HG02642 (cell line): ENCODE results near the gene CCM2.

Source experiments
- ATAC-seq: cut with Tn5 transposase; IDR thresholded peaks from one replicate; pipeline ENCODE4 v1.9.1; 2021; ENCODE audit warnings: mild to moderate bottlenecking; ENCODE audit not compliant: unreplicated experiment, poor library complexity

The CCM2 gene

DNA sequence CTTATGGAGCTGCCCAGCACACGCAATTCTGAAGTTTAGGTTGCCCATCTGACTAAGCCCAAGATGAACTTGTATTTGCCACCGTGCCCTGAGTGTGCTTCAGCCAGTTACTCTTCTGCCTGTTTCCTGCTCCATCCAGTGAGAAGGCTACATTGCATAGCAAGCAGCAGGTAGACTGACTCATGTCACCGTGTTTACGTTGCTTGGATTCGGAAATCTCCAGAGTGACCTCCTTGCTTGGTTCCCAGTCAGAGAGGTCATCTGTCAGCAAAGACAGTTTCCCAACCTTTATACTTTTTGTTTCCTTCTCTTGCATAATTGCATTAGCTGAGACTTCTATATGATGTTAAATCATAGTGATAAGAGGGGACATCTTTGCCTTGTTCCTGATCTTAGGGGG, 57.9 kb downstream of the CCM2 start:
- no peak for ATAC-seq

DNA sequence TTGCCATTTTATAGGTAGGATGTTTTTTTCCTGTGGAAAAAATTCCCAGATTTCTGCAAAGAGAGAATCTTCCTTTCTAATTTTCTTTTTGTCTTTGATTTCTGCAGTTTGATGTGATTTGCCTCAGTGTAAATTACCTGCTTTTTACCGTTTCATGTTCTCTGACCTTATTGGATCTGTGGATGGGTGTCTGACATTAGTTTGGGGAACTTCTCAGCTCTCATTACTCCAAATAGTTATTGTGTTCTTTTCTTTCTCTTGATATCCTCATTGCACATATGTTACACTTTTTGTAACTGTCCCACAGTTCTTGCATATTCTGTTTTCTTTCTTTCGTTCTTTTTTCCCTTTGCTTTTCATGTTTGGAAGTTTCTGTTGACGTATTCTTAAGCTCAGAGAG, 60.3 kb downstream of the CCM2 start:
- no peak for ATAC-seq

DNA sequence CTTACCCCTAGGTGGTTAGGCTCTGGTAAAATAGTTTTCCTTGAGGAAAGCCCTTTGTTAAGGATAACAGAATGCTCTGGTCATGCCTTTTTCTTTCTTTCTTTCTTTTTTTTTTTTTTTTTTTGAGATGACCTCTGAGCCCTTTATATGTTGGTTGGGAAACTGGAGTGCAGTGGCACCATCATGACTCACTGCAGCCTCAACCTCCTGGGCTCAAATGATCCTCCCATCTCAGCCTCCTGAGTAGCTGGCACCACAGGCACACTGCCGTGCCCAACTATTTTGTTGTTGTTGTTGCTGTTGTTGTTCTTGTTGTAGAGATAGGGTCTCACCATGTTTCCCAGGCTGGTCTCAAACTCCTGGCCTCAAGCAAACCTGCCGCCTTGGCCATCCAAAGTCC, 61.4 kb downstream of the CCM2 start:
- no peak for ATAC-seq

DNA sequence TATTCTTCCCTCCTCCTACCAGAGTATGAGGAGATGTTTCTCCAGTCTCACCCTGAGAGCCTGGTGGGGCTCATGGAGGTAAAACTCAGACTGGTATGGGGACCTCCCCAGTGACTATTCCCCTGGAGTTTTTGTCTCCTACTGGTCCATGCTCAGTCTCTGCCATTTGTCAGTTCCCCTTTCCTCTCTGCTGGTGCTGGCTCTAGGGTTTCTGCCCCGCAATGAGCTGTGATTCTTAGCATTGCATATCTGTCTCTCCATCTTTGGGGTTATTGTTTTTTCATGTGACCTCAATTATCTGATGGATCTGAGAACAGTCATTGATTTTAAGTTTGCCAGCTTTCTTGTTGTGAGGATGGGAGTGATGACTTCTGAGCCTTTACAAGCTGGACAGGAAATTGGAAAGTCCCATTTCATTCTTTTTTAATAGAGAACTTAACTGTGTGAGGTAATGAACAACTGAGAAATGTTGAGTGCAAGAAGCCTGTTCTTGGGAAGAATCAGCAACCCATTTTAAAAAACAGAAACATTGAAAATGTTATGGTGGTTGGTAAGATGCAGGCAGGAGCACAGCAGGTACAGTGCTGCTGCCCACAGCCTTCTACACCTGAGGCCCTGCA, 61.9 kb downstream of the CCM2 start:
- ATAC-seq = no peak

DNA sequence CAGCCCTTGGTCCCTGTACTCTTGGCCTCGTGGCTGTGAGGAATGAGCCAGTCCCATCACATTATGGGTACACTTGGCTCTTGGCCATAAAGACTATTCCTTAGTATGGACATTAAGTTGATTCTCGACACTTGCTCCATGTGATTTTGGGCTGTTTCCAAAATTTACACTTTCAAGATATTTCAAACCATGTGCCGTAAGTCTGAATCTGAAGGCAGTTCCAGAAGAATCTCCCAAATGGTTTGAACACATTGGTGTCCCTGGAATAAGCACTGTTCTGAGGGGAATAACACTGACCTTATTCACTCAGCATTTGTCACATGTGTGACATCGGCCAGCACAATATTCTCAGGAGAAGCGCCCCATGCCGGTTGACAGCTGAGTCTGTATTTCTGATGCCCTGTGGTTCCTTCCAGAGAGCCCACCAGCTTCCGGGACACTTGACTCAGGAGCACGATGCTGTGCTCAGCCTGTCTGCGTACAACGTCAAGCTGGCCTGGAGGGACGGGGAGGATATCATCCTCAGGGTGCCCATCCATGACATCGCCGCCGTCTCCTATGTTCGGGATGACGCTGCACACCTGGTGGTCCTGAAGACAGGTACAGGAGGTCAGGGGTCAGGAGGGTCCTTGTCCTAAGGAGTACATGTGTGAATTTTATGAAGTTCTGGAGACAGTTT, 64.2 kb downstream of the CCM2 start:
- ATAC-seq = no peak

DNA sequence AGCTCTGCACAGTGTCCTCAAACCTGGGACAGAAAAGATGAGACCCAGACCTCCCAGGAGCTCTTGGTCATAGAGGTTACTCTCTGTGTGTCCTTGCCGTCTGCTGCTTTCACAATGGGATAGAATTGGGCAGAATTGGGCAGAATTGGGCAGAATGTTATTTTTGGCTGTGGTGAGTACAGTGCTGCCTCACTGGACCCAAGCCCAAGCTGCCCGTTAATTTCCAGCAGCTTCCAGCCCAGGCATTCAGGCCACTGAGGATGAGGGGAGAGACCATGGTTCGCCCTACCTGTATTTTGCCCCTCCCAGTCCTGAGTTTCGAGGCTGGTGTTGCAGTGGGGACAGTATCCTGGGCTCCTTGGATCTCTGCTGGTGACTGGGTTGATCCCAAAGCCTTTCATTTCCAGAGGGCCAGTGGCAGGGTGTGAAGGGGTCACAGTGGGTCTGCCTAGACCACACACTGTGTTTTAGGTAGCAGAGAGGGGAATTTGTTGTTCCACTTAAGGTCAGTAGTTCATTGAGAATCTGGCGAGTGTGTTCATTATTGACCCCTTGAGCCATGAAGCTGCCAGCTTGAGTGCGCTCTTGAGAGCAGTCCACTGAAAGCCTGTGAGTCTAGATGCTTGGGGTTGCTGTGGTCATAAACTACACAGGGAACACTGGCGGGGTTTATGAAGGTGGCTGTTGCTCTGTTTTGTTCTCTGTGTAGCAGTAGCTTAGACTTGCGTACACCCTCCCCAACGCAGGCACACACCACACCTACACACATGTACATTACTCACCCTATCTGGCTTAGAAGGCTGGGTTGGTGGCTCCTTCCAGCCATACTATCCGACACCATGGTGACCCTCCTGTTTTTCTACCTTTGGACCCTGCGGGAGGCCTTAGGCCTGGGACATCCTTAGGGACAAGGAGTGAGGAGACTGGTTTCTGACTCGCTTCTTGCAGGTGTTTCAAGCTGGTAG, 65.3 kb downstream of the CCM2 start:
- no peak for ATAC-seq

DNA sequence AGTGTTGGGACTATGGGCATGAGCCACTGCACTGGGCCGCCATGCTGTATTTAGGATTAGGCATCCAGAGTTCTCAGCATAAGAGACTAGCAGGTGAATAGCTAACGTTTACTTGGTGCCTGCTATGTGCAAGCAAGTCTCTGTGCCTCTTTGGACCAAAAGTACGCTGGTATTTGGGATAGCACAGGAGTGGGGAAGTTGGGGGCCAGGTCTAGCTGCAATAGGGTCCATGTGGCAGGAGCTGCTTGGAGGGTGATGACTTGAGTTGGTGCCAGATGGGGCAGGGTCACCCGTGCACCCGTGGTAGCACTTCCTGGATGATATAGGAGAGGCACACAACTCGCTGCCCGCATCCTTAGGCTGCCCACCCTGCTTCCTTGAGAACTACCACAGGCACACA, 66.4 kb downstream of the CCM2 start:
- no peak for ATAC-seq

DNA sequence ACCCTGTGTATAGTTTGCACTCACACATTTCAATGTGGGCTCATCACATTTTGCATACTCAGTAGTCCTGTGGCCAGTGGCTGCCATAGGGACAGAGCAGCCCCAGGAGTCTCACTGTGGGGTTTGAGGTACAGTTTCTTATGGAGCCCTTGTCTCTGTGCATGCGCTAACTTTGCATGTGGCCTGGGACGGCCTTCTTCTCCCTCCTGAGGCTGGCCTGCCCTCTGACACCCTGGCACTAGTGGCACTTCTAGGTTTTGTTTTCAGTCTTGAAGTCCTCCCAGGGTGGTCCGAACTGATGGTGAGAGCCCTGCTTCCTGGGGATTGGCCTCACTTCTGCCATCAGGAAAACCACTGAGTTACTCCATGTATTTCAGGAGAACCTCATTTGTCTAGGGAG, 67.6 kb downstream of the CCM2 start:
- ATAC-seq = no peak

DNA sequence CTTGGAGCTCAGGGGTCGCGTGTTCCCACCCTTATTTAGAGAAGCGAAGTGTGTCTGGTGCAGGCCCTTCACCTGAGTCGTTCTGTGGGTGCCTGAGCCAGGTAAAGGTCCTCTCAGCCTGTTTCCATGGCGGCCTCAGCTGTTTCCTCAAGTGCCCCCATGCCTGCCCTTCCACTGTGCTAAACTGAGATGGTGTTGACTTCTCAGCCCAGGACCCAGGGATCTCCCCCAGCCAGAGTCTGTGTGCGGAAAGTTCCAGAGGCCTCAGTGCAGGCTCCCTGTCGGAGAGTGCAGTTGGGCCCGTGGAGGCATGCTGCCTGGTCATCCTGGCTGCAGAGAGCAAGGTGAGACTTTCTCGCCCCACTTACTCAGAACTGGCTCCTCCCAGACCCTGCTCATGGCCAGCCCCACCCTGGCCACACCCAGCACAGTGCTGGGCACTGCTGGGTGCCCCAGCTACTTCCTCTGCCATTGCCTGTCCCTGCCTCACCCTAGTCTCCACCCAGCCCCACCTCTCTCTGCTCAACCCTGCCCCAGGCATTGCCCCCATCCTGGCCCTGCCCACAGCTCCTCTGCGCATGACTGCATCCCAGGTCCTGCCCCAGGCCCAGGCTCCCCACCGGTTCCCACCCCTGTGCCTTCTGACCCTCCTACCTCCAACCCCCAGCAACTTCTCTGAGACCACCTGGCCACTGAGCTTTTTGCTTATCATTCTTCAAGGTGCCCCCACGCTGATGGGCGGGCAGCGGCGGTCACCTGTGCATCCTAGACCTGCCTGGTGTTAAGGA, 68.4 kb downstream of the CCM2 start:
- ATAC-seq = no peak

DNA sequence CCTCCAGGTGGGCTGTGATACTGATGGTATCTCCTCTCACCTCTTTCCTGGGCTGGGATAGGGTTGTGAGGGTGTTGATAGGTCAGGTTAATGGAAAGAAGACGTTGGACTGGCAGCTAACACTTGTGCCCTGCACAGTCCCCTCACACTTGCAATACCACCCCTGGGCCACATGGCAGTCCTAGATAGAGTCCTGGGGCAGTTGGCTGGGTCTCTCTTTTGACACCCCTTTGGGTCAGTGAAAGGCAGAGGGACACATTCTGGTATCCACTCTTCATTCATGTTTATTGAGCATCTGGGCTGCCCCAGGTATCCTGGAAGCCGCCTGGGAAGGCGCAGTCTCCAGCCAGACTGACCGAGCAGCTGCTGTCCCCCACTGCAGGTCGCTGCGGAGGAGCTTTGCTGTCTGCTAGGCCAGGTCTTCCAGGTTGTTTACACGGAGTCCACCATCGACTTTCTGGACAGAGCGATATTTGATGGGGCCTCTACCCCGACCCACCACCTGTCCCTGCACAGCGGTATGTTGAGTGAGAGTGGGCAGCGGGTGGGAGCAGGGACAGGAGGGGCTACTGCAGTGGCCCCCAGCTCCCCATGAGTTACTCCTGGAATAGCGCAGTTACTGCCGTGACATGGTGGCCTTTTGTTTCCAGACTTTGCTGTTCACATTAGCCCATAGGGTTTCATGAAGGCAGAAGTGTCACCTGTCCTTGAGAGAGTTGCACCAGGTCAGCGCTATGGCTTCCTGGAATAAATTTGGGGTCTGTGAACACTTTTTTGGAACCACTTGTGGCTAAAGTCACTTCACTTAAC, 69.6 kb downstream of the CCM2 start:
- ATAC-seq = no peak

DNA sequence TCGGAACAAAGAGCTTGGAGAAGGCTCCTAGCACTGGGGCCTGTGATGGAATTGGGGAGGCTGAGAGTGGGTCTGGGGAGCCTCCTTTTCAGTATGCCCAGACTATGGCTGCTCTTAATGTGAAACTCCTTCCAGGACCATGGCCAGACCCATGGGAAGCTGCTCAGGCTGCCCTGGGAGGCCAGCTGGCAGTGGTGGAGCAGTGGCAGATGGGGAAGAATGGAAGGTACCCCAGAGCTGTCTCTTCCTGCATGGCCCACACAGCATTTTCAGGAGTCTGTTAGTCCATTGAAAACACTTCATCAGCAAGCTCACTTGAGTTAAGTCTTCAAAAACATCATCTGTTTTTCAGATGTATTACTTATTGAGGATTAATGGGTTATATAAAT, 70.2 kb downstream of the CCM2 start:
- no peak for ATAC-seq

DNA sequence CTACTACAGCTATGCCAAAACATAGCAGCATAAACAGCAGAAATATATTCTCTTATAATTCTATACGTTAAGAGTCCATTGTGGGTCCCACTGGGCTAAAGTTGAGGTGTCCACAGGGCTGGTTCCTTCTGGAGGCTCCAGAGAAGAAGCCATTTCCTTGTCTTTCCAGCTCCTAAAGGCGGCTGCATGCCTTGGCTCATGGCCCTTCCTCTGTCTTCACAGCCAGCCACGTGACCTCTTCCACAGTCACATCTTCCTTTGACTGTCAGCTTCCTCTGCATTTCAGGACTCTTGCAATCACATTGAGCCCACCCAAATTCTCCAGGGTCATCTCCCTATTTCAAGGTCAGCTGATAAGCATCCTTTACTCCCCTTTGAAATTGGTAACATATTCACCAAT, 71.5 kb downstream of the CCM2 start:
- no peak for ATAC-seq

DNA sequence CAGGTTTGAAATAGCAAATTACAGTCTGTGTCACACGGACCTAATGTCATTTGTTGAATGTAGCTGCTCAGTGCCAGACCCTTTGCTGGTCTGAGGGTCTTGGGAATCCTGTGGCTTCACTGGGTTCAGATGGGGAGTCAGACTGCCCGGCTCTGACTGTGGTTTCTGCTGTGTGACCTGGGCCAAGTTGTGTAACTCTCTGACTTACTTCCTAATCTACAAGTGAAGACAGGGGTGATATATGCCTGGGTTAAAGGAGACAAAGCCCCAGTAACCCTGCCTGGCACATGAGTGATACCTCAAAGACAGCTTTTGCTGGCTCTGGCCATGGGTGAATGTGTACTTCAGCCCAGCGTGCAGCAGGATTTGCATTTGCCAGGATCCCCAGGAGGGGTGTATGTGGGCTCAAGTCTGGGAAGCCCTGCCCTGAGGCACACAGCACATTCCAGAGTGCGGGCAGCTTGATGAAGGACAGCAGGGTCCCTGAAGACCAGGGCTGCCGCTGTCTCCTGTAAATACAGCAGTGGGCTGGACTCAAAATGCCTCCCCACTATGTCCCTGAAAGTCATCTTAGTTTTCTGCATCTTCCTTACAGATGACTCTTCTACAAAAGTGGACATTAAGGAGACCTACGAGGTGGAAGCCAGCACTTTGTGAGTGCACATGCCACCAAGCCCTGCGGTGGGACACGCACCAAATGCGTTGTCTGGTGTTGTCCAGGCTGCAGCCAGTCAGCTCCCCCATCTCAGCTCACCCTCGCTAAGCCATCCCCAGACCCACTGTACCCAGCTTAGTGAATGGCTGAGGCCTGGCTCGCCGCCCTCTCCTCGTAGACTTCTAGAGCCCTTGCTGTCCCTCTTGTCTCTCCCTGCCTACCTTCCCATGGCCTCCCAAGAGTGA, 72.4 kb downstream of the CCM2 start:
- ATAC-seq = no peak

DNA sequence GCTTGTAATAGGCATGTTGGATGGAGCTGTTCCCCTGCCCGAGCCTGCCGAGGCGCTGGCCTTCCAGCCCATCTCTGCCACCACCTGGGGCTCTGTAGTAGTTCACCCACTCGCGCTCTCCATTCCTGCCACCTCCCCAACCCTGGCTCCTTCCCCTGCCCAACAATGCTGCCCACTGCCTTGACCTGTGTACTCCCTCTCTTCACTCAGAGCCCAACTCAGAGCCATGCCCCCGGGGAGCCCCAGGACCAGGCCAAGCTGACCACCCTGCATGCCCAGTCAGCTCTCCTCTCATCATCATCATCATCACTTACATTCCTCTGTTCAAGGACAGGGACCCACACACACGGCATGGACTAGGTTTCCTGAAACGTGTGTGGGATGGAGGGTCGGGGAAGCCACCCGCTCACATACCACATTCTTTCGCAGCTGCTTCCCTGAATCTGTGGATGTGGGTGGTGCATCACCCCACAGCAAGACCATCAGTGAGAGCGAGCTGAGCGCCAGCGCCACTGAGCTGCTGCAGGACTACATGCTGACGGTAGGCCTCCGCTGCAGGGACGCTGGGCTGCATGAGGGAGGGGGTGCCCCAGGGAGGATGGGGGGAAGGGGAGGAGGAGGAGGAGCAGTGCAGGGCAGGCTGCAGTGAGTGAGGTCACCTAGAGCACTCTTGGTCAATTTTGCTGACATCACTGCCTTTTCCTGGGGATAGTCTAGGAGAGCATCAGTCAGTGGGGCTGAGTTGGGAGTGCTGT, 73.2 kb downstream of the CCM2 start:
- no peak for ATAC-seq

DNA sequence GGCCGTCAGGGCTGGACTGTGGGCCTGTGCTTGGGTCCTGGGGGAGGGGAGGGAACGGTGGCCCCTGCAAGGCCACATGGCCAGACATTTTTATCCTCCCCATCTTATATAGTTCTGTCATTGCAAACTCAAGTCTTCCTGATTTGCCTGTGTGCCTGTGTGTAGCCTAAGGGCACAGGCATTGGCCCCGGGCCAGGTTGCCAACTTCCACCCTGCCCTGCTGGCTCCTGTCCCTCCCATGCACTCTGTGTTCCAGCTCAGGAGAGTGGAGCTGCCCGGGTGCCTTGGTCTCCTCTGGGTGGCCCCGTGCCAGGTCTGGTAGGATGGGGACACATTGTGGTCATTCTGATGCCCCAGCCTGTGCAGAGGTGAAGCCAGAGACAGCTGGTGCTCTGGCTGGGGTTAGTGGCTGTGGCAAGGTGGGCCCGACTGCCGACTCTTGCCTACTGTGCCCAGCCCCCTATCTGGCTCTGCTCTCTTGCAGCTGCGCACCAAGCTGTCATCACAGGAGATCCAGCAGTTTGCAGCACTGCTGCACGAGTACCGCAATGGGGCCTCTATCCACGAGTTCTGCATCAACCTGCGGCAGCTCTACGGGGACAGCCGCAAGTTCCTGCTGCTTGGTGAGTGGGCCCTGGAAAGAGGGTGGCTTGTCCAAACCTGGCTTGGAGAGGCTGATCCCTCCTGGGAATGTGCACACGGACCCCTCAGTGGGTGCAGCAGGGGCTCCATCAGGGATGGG, 74.0 kb downstream of the CCM2 start:
- no peak for ATAC-seq

DNA sequence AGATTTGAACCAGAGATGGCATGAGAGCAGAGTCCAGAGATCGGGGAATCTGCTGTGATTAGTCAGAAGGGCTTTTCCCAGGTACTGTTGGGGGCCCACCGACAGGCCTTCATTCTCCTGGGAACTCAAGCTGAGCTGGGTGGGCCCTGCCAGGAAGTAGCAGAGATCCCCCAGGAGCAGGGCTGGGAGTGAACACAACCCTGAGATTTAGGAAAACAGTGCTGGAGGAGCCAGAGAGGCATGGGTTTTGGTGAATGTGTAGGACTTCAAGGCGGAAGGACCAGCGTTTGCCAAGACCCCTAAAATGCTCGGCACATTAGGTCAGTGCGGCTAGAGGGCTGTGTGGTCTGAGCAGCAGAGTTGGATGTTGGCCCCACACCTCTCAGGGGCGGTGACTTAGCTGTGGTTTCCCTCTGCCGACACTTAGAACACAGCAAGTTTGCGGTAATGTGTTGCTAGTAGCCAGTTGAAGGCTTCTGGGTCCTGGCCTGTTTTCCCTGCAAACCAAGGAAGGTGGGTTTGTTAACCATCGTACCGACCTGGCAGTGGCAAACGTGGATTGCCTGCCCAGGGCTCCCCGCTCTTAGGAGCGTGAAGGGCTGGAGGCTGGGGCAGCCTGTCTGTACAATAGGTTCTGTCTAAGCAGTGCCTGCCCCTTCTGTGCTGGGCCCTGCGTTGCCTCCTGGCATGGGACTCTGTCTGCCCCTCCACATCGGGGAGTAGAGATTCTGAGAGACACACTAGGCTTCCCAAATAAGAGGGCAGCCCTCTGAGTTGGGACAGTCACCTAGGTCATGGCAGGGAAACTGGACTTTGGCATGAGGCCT, 74.7 kb downstream of the CCM2 start:
- no peak for ATAC-seq

DNA sequence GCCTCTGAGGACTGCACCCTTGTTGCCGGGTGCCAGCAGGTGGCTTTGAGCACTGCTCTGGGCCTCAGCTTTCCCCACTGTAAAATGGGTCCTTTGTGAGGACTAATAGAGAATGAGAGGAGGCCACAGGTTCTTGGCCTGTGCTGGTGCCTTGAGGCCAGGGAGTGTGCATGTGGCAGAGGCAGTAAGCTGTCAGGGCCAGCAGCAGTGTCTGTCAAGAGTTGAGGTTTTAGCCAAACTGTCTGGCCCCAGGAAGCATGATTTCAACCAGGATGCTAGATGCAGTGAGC, 75.3 kb downstream of the CCM2 start:
- ATAC-seq = no peak
